ENCODE measurements around the gene G6PD.
"Not testable (repeated sequence)": the region's sequence is repeated elsewhere in the genome, so short reads cannot be mapped to it uniquely, and the experiment has no call there.

The G6PD gene

GRCh38 chrX:154513716-154514115 lies 32.9 kb downstream of the G6PD start:
- no peak for DNase-seq

GRCh38 chrX:154512879-154513553 lies 33.6 kb downstream of the G6PD start:
- no peak for DNase-seq

GRCh38 chrX:154511761-154512160 lies 34.9 kb downstream of the G6PD start:
- no peak for DNase-seq

GRCh38 chrX:154509455-154509854 lies 37.2 kb downstream of the G6PD start:
- no peak for DNase-seq

- no peak for DNase-seq
Observed at GRCh38 chrX:154508384-154508745, 38.3 kb downstream of the G6PD start.

- no peak for DNase-seq
Observed at GRCh38 chrX:154507673-154508383, 38.8 kb downstream of the G6PD start.

- DNase-seq: no peak
Observed at GRCh38 chrX:154506483-154507332, 39.9 kb downstream of the G6PD start.

GRCh38 chrX:154505734-154506133 lies 40.9 kb downstream of the G6PD start:
- no peak for DNase-seq

GRCh38 chrX:154502989-154503388 lies 43.7 kb downstream of the G6PD start:
- no peak for DNase-seq

- DNase-seq: no peak
Observed at GRCh38 chrX:154502098-154502497, 44.5 kb downstream of the G6PD start.

GRCh38 chrX:154501423-154501822 lies 45.2 kb downstream of the G6PD start:
- DNase-seq: not testable (repeated sequence)

GRCh38 chrX:154496591-154497137 lies 50.0 kb downstream of the G6PD start:
- DNase-seq: not testable (repeated sequence)

GRCh38 chrX:154495472-154495922 lies 51.1 kb downstream of the G6PD start:
- DNase-seq: no peak

- DNase-seq: no peak
Observed at GRCh38 chrX:154494715-154495114, 51.9 kb downstream of the G6PD start.

GRCh38 chrX:154490414-154491083 lies 56.1 kb downstream of the G6PD start, which contains the start of gene SLC10A3:
Gene SLC10A3 (minus strand): TSS chrX:154490629. CDS start chrX:154488940, 1,689 bp downstream.
- DNase-seq: peak; percentile 83 to 88

GRCh38 chrX:154490021-154490413 lies 56.6 kb downstream of the G6PD start:
- DNase-seq: no peak

GRCh38 chrX:154489182-154489581 lies 57.5 kb downstream of the G6PD start:
- no peak for DNase-seq

GRCh38 chrX:154488336-154489075 lies 58.1 kb downstream of the G6PD start:
- DNase-seq: no peak

GRCh38 chrX:154487518-154488290 lies 58.9 kb downstream of the G6PD start:
- DNase-seq: no peak

GRCh38 chrX:154486396-154487207 lies 60.0 kb downstream of the G6PD start, which contains the start of gene UBL4A:
Gene UBL4A (minus strand): TSS chrX:154486615. CDS start chrX:154486584, 31 bp downstream.
- DNase-seq: peak; percentile 22 to 66
